Measurements from ENCODE around the gene ZSCAN5A.
A peak's percentile ranks its signal among the peaks of the same experiment; 100 is the strongest.
"Not testable (repeated sequence)": the region's sequence is repeated elsewhere in the genome, so short reads cannot be mapped to it uniquely, and the experiment has no call there.

Gene ZSCAN5A

DNA sequence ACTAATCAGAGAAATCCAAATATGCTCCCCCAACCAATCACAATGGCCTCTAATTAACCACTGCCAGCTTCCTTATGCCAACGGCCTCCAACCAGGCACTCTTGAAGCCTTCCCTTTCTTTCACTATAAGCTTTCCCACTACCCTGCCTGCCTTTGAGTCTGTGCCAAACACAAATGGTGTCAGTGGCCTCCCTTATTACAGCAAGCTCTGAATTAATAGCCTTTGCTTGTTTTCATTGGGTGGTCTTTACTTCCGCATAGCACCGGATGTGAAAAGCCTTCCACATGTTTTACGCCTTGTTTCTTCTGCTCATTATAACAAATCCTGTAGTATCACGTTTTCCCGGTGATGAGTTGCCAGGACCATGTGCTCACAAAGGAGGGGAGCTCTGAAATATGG, 43.5 kb downstream of the ZSCAN5A start:
- H3K4me3 ChIP-seq (ENCODE audit: low read length) = no peak overlapping the region
- TF ChIP-seq CTCF (conservative IDR thresholded peaks at IDR 0.05; ENCODE audit: low read depth, low read length) = no peak
- no peak for DNase-seq (ENCODE audit: low read depth)

- no peak overlapping the region for H3K4me3 ChIP-seq (ENCODE audit: low read length)
- TF ChIP-seq CTCF (conservative IDR thresholded peaks at IDR 0.05; ENCODE audit: low read depth, low read length) = no peak
- no peak for DNase-seq (ENCODE audit: low read depth)
These were observed 44.0 kb downstream of the ZSCAN5A start for GRCh38 chr19:56270676-56271075.

DNA sequence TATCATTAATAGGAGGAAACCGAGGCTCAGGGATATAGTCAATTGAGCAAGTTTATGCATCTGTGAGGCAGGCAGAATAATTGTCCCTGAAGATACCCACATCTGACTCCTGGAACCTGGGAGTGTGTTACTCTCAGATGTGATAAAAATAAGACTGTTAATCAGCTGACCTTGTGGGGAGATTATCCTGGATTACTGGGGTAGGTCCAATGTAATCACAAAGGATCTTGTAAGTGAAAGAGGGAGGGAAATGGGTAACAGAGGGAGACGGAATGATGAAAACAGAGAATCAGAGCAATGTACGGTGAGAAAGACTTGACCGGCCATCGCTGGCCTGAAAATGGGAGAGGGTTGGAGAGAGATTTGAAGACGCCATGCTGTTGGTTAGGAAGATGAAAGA, 45.3 kb downstream of the ZSCAN5A start:
- H3K4me3 ChIP-seq (ENCODE audit: low read length) = no peak overlapping the region
- TF ChIP-seq CTCF (conservative IDR thresholded peaks at IDR 0.05; ENCODE audit: low read depth, low read length) = no peak
- peak; percentile 25 for DNase-seq (ENCODE audit: low read depth)

DNA sequence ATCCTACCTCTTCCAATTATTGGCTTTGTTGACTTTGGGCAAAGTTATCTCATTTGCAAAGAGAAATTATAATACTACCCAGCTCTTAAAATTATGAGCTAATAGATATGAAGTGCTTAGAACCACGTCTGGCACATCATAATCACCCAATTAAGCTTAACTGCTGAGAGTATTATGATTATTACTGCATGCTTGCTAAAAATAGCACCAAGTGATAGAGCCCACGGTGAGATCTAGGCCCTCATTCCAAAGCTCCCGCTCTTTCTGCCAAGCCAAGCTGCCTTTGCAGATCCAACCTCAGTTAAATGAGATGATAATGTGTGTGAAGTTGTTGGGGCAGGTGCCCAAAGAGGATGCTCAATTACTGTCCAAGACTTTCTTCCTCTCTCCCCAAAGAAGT, 48.6 kb downstream of the ZSCAN5A start:
- DNase-seq (ENCODE audit: low read depth) = peak; percentile 11
- H3K4me3 ChIP-seq (ENCODE audit: low read length) = no peak overlapping the region
- no peak for TF ChIP-seq CTCF (conservative IDR thresholded peaks at IDR 0.05; ENCODE audit: low read depth, low read length)

DNA sequence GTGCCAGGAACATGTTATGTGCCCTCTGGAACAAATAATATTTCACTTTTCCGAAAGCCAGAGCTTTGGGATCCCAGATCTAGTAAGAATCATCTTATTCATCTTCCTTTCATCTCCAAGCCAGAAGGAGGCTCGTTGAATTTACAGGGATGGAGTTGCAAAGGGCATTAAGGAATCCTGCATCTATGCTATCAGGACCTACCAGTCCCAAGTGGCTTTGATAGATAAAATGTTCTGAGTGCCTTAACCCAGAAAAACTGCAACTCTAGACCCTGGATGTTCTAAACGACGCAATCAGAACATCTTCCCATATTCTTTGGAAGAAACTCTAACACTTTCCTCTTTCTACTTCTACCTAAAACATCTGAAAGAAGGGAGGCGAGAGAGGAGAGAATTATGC, 51.3 kb downstream of the ZSCAN5A start:
- H3K4me3 ChIP-seq (ENCODE audit: low read length) = no peak overlapping the region
- no peak for TF ChIP-seq CTCF (conservative IDR thresholded peaks at IDR 0.05; ENCODE audit: low read depth, low read length)
- DNase-seq (ENCODE audit: low read depth) = no peak

- not testable (repeated sequence) for H3K4me3 ChIP-seq (ENCODE audit: low read length); DNase-seq (ENCODE audit: low read depth)
These were observed 52.7 kb downstream of the ZSCAN5A start for GRCh38 chr19:56261932-56262331.

DNA sequence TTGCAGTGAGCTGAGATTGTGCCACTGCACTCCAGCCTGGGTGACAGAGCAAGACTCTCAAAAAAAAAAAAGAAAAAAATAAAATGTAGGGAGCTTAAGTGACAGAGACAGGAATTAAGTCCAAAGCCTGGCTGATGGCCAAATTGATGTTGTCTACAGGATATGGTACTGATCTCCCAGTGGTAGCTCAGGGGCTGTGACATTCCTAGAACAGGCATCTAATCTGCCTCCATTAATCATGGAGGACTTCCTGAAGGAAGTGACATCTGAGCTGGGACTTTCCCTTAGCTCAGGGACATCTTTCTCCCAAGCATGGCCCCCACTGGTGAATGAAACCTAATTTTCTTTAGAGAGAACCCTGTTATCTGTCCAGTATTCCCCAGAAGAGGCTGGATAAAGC, 53.5 kb downstream of the ZSCAN5A start:
- no peak overlapping the region for H3K4me3 ChIP-seq (ENCODE audit: low read length)
- no peak for DNase-seq (ENCODE audit: low read depth)
- TF ChIP-seq CTCF (conservative IDR thresholded peaks at IDR 0.05; ENCODE audit: low read depth, low read length) = no peak

- no peak overlapping the region for H3K4me3 ChIP-seq (ENCODE audit: low read length)
These were observed 56.4 kb downstream of the ZSCAN5A start for GRCh38 chr19:56258272-56258671.

More at GRCh38 chr19:56258272-56258671, 56.4 kb downstream of the ZSCAN5A start:
- DNase-seq (ENCODE audit: low read depth) = no peak
- TF ChIP-seq CTCF (conservative IDR thresholded peaks at IDR 0.05; ENCODE audit: low read depth, low read length) = no peak

Measured in retinal pigment epithelial cell (primary cell).